Measurements from ENCODE around the gene NHERF2. TPM values are rescaled to one million over a fixed set of nuclear protein-coding genes. Genes with fewer than 3 reads are reported as not detected.

The NHERF2 gene
- total and polyA plus RNA-seq, 9 of the 15 experiments (the other 6 are each of a cell fraction or from before 2014, with no cell fraction given): 0.15 to 42.0 (median 12.5) TPM

DNA sequence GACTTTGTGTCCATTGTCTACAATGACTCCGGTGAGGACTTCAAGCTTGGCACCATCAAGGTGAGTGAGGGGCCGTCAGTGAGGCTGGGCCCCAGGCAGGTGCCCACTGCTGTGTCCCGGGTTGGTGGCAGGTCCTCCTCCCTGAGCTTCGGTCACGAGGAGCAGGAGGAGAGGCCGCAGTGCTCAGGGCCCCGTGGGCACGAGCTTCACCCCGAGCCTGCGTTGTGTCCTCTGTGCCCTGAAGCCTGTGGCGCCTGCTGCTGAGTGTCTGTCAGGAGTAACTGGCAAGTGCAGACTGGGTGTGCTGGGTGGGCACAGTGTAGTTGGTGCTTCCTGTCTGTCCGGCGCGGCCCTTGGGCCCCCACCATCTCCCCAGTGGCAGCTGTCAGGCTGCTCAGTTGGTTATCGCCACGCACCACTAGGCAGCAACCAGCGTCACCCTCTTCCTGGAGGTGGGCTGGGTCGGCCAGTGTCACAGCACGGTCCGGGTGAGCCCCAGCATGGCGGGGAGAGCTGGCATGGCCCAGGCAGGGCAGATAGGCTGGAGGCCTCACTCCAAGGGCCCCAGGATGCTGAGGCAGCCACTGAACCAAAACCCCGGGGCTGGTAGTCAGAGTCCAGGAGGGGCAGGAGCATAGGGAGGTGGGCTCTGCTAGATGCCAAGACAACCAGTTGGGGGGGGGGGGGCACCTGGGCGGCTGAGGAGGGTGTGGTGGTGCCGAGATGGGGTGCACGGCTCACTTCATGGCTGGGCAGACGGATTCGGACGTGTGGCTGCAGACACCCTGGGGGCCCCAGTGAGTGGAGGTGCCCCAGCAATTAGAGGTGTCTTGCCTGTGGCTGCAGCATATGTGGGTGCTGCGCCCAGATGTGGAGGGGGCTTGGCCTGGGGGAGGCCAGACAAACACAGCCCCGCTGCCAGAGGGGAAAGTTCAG lies 60.4 kb downstream of the NHERF2 start:
- 98% methylated on average over 17 of the region's 30 CpGs for WGBS (ENCODE audit: insufficient coverage, low coverage, missing lambda C conversion rate)
- Histone ChIP-seq H3K79me2 (ENCODE audit: control insufficient read depth, insufficient read depth, low read length) (no peaks in the 10 kb centered on the region), H3K9me1 (ENCODE audit: control insufficient read depth, insufficient read depth, low read length) (no peaks in the 10 kb centered on the region), H3K9ac (ENCODE audit: insufficient read depth in 1 of 2, low read depth in 2 of 2, low read length in 2 of 2) (no peak overlapping the region; a peak in 1 of 4 replicates), H3K4me2 (ENCODE audit: insufficient read depth, low read length) (no peak overlapping the region), H3K36me3 (ENCODE audit: control insufficient read depth, insufficient read depth, low read length) (peaks cover 70% of the 10 kb centered on the region; the same call in 2 of the 3 replicates), H2AFZ (ENCODE audit: low read depth, low read length) (no peak overlapping the region), H3K27me3 (ENCODE audit: control insufficient read depth in 2 of 2, insufficient read depth in 2 of 2, low read length in 2 of 2) (no peaks in the 10 kb centered on the region), H3K4me3 (no peak overlapping the region), H3K4me1 (replicated peaks in 1 of 2; ENCODE audit: control insufficient read depth in 2 of 2, insufficient read depth in 2 of 2, low read length in 2 of 2) (peaks cover 0 to 40% of the 10 kb centered on the region in 2 experiments; a peak in 2 of 5 replicates), H4K20me1 (replicated peaks; ENCODE audit: control insufficient read depth, insufficient read depth, low read length) (no peaks in the 10 kb centered on the region), H3K9me3 (replicated peaks; ENCODE audit: control insufficient read depth, insufficient read depth, low read depth, low read length) (no peaks in the 10 kb centered on the region), H3K27ac (ENCODE audit: extremely low read depth, low read depth, low read length) (no peak overlapping the region)
- no TSS peak for BruUV-seq (replicated peaks)
- TF ChIP-seq, protein P1, sequence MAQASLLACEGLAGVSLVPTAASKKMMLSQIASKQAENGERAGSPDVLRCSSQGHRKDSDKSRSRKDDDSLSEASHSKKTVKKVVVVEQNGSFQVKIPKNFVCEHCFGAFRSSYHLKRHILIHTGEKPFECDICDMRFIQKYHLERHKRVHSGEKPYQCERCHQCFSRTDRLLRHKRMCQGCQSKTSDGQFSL (CRISPR knock-in tag; IDR thresholded peaks at IDR 0.05): 0 out of 2 replicates have a peak, but pooled peaks have one; percentile 12
- TF ChIP-seq, protein P1 (tag; IDR thresholded peaks at IDR 0.05): no peak
- TF ChIP-seq, protein P2, sequence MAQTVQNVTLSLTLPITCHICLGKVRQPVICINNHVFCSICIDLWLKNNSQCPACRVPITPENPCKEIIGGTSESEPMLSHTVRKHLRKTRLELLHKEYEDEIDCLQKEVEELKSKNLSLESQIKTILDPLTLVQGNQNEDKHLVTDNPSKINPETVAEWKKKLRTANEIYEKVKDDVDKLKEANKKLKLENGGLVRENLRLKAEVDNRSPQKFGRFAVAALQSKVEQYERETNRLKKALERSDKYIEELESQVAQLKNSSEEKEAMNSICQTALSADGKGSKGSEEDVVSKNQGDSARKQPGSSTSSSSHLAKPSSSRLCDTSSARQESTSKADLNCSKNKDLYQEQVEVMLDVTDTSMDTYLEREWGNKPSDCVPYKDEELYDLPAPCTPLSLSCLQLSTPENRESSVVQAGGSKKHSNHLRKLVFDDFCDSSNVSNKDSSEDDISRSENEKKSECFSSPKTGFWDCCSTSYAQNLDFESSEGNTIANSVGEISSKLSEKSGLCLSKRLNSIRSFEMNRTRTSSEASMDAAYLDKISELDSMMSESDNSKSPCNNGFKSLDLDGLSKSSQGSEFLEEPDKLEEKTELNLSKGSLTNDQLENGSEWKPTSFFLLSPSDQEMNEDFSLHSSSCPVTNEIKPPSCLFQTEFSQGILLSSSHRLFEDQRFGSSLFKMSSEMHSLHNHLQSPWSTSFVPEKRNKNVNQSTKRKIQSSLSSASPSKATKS (CRISPR knock-in tag; IDR thresholded peaks at IDR 0.05): no peak
- peak; percentile 16 for TF ChIP-seq POLR2G (IDR thresholded peaks at IDR 0.05; ENCODE audit: low read depth, low read length)
- TF ChIP-seq PCBP2 (IDR thresholded peaks at IDR 0.05; ENCODE audit: low read depth, low read length, poor library complexity, severe bottlenecking): no peak
- TF ChIP-seq RBM22 (IDR thresholded peaks at IDR 0.05; ENCODE audit: low read depth, low read length, poor library complexity, severe bottlenecking): peak; percentile 5
- TF ChIP-seq, protein P3, sequence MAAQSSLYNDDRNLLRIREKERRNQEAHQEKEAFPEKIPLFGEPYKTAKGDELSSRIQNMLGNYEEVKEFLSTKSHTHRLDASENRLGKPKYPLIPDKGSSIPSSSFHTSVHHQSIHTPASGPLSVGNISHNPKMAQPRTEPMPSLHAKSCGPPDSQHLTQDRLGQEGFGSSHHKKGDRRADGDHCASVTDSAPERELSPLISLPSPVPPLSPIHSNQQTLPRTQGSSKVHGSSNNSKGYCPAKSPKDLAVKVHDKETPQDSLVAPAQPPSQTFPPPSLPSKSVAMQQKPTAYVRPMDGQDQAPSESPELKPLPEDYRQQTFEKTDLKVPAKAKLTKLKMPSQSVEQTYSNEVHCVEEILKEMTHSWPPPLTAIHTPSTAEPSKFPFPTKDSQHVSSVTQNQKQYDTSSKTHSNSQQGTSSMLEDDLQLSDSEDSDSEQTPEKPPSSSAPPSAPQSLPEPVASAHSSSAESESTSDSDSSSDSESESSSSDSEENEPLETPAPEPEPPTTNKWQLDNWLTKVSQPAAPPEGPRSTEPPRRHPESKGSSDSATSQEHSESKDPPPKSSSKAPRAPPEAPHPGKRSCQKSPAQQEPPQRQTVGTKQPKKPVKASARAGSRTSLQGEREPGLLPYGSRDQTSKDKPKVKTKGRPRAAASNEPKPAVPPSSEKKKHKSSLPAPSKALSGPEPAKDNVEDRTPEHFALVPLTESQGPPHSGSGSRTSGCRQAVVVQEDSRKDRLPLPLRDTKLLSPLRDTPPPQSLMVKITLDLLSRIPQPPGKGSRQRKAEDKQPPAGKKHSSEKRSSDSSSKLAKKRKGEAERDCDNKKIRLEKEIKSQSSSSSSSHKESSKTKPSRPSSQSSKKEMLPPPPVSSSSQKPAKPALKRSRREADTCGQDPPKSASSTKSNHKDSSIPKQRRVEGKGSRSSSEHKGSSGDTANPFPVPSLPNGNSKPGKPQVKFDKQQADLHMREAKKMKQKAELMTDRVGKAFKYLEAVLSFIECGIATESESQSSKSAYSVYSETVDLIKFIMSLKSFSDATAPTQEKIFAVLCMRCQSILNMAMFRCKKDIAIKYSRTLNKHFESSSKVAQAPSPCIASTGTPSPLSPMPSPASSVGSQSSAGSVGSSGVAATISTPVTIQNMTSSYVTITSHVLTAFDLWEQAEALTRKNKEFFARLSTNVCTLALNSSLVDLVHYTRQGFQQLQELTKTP (IDR thresholded peaks at IDR 0.05; ENCODE audit: low read depth in 1 of 2, partially characterized antibody in 2 of 2): no peak
- no peak for TF ChIP-seq MED1 (CRISPR knock-in tag; IDR thresholded peaks at IDR 0.05; ENCODE audit: borderline replicate concordance)
- no peak for TF ChIP-seq HIVEP1 (CRISPR knock-in tag; IDR thresholded peaks at IDR 0.05)
- TF ChIP-seq MAFF (IDR thresholded peaks at IDR 0.05; ENCODE audit: low read length): no peak
- ATAC-seq (no peak), DNase-seq (ENCODE audit: extremely low read depth in 1 of 4, low spot score in 3 of 4) (no peak), FAIRE-seq (no peak)
- ChIA-PET CTCF (ENCODE audit: low intra/inter-chr PET ratio) (no interaction called here), POLR2A (interaction anchor here (0.8 to 1.4 kb wide), 3 partner anchors 39 to 216 kb away, joined by 3 to 4 read pairs (median 3); partner anchors contain the start of genes NTHL1 and TSC2)
- intact Hi-C loops (cut with micrococcal nuclease): no loop called here
- in situ Hi-C loops (cut with MboI): loop anchor here (10.0 kb wide), 1 partner anchor 58 kb away; the partner anchor contains the start of gene RAB26

Data from K562 (cell line).